Subcutaneous adipose tissue (tissue), 4 donors: ENCODE results near the gene HEXA. TPM values are rescaled to one million over a fixed set of nuclear protein-coding genes. Genes with fewer than 3 reads are reported as not detected.

Experiments
- total RNA-seq, 4 donors: library from RNA; depleted of rRNA; stranded (reverse); fragments of >200 nt; gene quantifications; one replicate each; pipeline ENCODE4 v1.1.0, GENCODE V29; 2016
- TF ChIP-seq, protein P1 (sequence below): fragments of 450-650 bp; IDR thresholded peaks from one replicate; pipeline ENCODE4 v1.5.1; 2016; ENCODE audit warnings: low read depth, mild to moderate bottlenecking, control low read depth, antibody characterized with exemption, moderate library complexity

HEXA gene
- total RNA-seq, 4 donors from 2014 or later, result 59.8 to 210 (median 105) TPM

DNA sequence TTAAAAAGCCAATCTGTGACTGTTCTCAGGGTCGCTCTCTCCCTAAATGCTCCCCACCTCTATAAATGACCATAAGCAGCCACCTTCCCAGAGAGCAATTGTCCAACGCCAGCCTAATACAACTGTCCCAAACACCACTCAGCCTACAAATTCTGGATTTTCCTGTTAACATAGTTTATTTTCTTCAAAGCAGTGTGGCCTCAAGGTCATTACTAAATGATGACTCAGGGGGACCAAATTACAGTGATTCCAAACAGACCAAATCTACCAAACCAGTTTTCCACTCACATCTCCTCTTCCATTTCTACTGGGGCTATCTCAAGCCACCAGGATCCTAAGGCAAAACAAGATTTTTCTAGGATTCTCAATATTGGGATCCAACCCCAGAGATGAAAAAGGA lies 22.5 kb downstream of the HEXA start:
- TF ChIP-seq, protein P1, sequence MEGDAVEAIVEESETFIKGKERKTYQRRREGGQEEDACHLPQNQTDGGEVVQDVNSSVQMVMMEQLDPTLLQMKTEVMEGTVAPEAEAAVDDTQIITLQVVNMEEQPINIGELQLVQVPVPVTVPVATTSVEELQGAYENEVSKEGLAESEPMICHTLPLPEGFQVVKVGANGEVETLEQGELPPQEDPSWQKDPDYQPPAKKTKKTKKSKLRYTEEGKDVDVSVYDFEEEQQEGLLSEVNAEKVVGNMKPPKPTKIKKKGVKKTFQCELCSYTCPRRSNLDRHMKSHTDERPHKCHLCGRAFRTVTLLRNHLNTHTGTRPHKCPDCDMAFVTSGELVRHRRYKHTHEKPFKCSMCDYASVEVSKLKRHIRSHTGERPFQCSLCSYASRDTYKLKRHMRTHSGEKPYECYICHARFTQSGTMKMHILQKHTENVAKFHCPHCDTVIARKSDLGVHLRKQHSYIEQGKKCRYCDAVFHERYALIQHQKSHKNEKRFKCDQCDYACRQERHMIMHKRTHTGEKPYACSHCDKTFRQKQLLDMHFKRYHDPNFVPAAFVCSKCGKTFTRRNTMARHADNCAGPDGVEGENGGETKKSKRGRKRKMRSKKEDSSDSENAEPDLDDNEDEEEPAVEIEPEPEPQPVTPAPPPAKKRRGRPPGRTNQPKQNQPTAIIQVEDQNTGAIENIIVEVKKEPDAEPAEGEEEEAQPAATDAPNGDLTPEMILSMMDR, result no peak

DNA sequence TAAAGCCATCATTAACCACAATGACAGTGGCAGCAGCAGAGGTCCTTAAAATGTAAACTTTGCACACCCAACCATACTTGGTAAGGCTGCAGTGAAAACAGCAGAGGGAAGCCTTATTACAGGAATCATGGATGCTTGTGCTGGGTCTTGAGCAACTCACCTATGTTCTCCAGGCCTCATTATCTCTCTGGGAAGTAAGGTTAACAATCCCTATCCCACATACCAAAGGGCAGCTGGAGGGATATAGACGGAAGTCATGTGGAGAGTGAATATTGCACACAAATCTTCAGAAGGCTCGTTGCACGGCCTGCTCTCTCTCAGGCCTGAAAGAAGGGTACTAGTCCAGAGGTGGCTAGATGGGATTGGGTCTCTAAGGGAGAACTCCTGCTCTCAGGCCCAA lies 30.0 kb downstream of the HEXA start:
- TF ChIP-seq, protein P1, result no peak

DNA sequence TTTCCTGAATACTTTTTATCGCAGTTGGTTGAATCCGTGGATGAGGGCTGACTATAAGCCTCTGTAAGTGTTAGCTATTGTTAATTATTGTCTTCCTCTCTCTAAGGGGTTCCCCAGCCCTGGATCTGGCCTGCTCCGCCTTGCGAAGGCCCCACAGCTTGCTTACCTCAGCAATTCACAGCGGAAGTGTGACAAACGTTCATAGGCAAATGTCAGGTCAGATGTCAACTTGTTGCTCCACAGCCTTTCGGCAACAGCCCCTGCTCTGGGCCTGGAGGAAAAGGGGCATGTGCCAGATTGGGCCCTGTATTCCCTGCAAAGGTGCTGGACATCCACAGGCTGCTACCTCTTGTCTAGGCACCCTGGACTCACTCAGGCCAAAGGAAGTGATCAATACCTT lies 30.5 kb downstream of the HEXA start:
- TF ChIP-seq, protein P1, result no peak

DNA sequence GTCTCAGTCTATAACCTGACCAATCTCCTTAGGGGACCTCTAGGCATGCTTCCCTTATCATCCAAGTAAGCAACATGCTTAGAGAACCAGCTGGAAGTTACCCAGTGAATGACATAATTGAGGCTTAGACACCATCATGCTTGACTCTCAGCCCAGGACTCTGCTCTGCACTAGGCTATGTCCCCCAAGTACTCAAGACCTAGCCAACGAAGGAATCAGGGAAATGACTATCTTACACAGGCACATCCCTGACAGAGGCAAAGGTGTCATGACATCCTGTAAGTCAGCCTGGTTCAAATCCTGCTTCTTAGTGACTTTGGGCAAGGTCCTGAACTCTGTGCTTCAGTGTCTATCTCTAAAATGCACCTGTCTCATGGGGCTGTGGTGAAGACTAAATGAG lies 31.2 kb downstream of the HEXA start:
- TF ChIP-seq, protein P1, result no peak

DNA sequence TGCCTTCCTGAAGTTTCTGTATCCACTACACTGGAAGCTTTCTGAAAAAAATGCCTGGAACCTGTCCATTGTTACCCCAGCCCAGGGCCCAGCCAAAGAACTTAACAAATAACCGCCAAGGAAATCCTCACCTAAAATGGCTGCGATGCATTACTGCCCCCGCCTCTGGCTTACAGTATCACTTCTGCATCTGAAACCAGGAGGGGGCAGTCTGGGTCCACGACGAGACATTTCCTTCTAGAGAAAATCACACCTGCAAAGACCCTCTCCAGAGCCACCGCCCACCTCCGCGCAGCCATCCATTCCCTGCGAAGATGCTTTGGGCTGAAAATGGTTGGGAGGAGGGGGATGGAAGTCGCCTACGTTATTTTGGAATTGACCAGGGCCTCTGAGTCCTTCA lies 33.4 kb downstream of the HEXA start:
- TF ChIP-seq, protein P1, result no peak

DNA sequence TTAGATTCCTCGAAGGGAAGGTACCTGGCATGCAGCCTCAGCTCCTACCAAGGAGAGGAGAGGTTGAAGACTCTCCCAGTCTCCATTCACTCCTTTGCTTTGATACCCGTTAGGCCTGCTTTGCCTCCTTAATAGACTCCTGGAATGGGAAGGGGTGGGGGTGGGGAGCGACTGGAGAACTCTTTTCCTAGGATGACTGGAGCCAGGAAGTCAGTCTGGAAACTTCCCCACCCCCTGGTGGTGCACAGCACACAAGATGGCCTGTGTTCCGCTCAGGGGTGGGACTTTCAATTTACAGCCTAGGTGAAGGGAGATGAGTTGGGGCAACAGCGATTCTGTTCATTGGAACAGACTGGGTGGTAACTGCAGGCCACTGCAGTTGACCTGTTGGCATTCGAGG lies 34.5 kb downstream of the HEXA start:
- TF ChIP-seq, protein P1, result no peak

DNA sequence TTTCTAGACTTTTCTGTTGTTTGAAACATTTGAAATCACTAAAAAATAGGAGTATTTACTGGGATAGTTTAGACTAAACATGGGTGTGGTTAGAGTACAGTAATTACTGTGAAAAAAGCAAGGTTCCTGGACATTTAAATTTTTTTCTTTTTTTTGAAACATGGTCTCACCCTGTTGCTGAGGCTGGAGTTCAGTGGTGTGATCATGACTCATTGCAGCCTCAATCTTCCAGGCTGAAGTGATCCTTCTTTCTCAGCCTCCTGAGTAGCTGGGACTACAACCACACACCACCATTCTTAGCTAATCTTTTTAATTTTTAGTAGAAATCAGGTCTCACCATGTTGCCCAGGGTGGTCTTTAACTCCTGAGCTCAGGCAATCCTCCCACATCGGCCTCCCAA lies 35.4 kb downstream of the HEXA start:
- TF ChIP-seq, protein P1, result no peak
